ENCODE measurements around the gene KRTAP19-6.

KRTAP19-6 gene, protein sequence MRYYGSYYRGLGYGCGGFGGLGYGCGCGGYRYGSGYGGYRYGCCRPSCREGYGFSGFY

DNA sequence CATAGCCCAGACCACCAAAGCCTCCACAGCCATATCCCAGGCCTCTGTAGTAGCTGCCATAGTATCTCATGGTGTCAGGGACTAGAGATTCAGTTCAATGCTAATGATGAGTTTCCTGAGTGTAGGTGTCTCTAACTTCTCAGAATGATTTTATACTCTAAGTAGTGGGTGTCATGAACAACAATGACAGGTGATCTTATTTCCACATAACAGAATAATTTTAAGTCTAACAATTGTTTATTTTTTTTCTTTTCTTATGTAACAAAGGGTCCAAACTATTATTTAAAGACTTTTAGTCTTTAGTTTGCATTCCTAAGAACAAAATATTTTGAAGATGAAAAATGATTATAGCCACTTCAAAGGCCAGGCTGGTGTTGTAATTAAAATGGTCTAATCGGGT is at the start of gene KRTAP19-6:
TSS of gene KRTAP19-6 (minus strand) at position 101 of the 400 bp plus-strand sequence. CDS start at position 70, 31 bp downstream.
- TF ChIP-seq, protein P1, sequence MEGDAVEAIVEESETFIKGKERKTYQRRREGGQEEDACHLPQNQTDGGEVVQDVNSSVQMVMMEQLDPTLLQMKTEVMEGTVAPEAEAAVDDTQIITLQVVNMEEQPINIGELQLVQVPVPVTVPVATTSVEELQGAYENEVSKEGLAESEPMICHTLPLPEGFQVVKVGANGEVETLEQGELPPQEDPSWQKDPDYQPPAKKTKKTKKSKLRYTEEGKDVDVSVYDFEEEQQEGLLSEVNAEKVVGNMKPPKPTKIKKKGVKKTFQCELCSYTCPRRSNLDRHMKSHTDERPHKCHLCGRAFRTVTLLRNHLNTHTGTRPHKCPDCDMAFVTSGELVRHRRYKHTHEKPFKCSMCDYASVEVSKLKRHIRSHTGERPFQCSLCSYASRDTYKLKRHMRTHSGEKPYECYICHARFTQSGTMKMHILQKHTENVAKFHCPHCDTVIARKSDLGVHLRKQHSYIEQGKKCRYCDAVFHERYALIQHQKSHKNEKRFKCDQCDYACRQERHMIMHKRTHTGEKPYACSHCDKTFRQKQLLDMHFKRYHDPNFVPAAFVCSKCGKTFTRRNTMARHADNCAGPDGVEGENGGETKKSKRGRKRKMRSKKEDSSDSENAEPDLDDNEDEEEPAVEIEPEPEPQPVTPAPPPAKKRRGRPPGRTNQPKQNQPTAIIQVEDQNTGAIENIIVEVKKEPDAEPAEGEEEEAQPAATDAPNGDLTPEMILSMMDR (conservative IDR thresholded peaks at IDR 0.05; ENCODE audit: low read depth, low read length): no peak
- DNase-seq (ENCODE audit: low read depth): no peak
- no peak within 1 kb of the TSS for H3K4me3 ChIP-seq (ENCODE audit: low read length)

DNA sequence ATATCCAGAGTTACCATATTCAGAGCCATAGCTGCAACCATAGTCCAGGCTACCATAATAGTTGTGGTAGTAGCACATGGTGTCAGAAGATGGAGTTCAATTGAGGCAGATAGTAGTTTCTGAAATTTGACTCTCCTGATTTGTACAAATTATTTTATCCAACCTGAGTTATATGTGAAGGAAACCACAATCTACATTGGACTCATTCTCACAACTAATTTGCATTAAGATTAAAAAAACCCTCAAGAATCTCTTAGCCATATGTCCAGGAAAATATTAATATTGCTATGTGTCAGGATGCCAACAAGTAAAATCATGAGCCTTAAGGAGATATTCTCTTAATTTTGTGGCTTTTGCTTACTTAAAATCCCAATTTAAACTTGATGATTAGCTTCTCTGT is 48.6 kb upstream of the KRTAP19-6 start, which contains the start of gene KRTAP22-2:
TSS of gene KRTAP22-2 (minus strand) at position 101 of the 400 bp plus-strand sequence.
- TF ChIP-seq, protein P1 (conservative IDR thresholded peaks at IDR 0.05; ENCODE audit: low read depth, low read length): no peak
- DNase-seq (ENCODE audit: low read depth): no peak
- H3K4me3 ChIP-seq (ENCODE audit: low read length): no peak within 1 kb of the TSS

DNA sequence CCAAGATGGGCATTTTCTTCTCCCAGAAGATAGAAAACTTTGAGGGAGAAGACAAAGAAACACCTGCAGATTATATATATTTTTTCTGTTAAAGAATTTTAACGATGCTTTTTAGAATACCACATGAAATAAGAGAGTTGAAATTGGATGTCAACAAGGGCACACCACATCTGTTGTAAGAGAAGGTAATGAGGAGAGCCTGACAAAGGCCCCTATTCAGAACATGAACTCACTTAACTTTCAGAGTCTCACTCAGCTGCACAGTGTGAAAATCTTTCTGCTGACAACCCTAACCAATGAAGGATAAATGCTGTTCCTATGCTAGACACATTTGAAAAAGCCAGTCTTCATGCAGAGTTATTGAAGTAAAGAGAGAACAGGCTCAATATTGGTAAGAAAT is 41.2 kb upstream of the KRTAP19-6 start:
- no peak for DNase-seq (ENCODE audit: low read depth)
- H3K4me3 ChIP-seq (ENCODE audit: low read length): no peak overlapping the region
- TF ChIP-seq, protein P1 (conservative IDR thresholded peaks at IDR 0.05; ENCODE audit: low read depth, low read length): no peak

DNA sequence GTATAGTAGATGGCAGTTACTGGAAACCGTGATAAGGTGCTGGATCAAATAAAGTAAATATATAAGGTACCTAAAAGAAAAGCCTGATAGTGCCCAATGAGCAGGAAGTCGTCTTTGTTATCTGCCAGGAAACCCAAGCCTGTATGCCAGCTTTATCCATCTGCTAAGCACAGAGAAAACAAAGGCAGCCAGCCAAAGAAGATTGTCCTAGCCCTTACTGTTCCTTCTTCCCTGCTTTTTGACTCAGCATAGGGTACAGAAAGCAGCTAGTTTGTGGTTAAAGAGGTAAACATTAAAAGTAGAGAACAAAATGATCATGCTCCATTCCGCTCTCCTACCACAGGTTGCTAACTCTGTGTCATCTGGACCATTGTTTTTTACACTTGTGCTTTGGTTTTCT is 38.5 kb upstream of the KRTAP19-6 start:
- no peak for DNase-seq (ENCODE audit: low read depth)
- TF ChIP-seq, protein P1 (conservative IDR thresholded peaks at IDR 0.05; ENCODE audit: low read depth, low read length): no peak
- no peak overlapping the region for H3K4me3 ChIP-seq (ENCODE audit: low read length)

DNA sequence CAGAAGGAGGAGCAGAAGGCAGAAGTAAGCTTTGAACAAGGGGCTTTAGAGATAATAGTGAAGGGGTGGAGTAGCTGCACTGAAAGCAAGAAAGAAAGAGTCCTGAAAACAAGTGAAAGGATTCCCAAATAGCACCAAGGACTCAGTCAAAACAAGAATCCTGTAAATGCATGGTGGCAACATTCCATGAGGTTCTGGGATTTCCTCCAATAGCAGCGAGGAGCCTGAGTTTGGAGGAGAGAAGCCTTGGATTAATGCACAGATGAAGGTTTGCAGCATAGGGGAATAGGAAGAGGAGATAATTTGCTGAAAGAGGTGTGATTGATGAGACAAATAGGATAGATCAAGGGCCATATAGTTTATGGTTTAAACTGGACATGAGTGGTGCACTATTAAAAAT is 37.7 kb upstream of the KRTAP19-6 start:
- no peak overlapping the region for H3K4me3 ChIP-seq (ENCODE audit: low read length)
- TF ChIP-seq, protein P1 (conservative IDR thresholded peaks at IDR 0.05; ENCODE audit: low read depth, low read length): no peak

DNA sequence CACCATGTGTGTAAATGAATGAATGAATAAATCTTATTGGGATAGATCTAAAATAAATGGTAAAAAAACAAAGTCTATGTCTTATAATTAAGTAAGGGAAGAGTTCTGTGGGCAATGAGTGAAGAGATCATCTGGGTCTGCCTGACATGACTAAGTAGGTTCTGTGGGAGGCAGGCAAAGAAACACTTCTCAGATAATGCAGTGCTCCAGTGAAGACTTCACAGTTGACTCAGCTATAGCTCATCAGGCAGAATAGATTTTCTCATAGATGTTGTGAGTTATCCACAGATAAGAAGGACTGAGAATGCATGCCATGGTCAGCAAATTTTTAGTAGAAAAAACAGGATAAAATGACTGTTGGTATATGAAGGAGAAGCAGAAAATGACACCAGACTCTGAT is 36.1 kb upstream of the KRTAP19-6 start:
- DNase-seq (ENCODE audit: low read depth): no peak
- TF ChIP-seq, protein P1 (conservative IDR thresholded peaks at IDR 0.05; ENCODE audit: low read depth, low read length): no peak

More for the DNA sequence above, 37.7 kb upstream of the KRTAP19-6 start:
- DNase-seq (ENCODE audit: low read depth): no peak

DNA sequence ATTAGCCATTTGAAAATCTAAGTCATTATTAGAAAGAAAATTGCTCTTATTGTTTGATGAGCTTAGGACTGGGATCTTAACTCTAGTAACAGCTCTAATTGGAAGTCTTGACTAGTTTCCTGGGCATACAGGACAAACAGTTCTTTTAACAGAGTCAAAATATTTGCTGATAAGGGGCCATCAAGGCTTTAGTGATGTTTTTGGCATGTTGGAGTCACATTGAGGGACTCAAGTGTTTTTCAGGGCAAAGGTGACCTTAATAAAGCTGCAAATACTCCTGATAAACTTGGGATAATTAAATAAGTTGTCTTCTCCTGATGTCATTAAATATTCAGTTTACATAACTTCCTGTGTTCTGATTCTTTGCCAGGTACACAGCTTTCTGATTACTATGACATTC is 26.0 kb upstream of the KRTAP19-6 start:
- TF ChIP-seq, protein P1 (conservative IDR thresholded peaks at IDR 0.05; ENCODE audit: low read depth, low read length): no peak
- no peak for DNase-seq (ENCODE audit: low read depth)
- H3K4me3 ChIP-seq (ENCODE audit: low read length): no peak overlapping the region

More for the DNA sequence above, 36.1 kb upstream of the KRTAP19-6 start:
- H3K4me3 ChIP-seq (ENCODE audit: low read length): no peak overlapping the region
